ENCODE data around the gene RIPK3.

Gene RIPK3

DNA sequence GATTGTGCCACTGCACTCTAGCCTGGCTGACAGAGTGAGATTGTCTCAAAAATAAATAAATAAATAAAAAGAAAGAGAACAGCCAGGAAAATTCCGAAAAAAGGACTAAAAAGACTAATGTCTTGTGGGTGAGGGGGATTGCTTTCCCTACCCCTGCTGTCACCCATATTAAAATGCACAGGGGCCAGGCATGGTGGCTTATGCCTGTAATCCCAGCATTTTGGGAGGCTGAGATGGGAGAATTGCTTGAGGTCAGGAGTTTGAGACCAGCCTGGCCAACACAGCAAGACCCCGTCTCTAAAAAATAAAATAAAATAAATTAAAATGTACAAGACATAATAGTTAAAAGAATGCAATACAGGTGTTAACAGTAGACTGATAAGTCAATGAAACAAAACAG is 46.3 kb downstream of the RIPK3 start:
- DNase-seq (ENCODE audit: low read depth): no peak
- Histone ChIP-seq H3K9me3 (ENCODE audit: control insufficient read depth, low read length) (no peaks in the 10 kb centered on the region), H3K4me3 (ENCODE audit: low read length) (no peak overlapping the region), H3K36me3 (ENCODE audit: control insufficient read depth, insufficient read depth, low read length, severe bottlenecking) (peaks cover 57% of the 10 kb centered on the region), H3K4me1 (ENCODE audit: control insufficient read depth, insufficient read depth, low read length) (peaks cover 6% of the 10 kb centered on the region), H3K9ac (ENCODE audit: low read length) (no peak overlapping the region), H3K27me3 (replicated peaks; ENCODE audit: control insufficient read depth, insufficient read depth, low read length) (no peaks in the 10 kb centered on the region)

DNA sequence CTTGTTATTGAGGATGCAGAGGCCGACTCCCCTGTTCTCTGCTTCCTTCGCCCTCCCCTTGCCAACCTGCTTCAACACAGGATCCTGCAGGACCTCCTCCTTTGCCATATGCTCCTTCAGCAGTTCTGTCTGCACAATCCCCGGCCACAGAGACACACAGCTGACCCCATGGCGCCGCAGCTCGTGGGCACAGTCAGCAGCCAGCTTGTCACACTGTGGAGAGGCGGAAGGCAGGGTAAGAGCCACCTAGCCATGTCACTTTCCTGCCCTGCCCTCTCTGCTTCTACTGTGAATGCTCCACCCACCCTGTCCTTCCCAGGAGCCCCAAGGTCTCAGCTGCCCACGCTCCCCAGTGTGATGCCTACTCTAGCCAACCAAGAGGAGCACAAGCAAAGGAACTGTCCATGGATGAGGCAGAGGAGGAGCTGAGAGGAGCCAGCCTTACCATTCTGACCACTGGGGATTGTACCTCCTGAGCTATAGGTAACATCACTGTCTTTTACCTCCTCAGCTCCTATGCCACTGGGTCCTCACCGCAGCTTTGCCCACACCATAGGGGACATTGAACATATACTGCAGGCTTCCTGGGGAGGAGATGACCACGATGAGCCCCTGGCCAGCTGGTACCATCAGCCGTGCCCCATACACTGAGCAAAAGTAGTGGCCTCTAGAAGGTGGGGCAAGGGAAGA is 47.5 kb downstream of the RIPK3 start:
- Histone ChIP-seq H3K4me1 (ENCODE audit: control insufficient read depth, insufficient read depth, low read length) (peaks cover 6% of the 10 kb centered on the region), H3K36me3 (ENCODE audit: control insufficient read depth, insufficient read depth, low read length, severe bottlenecking) (peaks cover 57% of the 10 kb centered on the region), H3K9me3 (ENCODE audit: control insufficient read depth, low read length) (no peaks in the 10 kb centered on the region), H3K4me3 (ENCODE audit: low read length) (no peak overlapping the region), H3K9ac (ENCODE audit: low read length) (no peak overlapping the region), H3K27me3 (replicated peaks; ENCODE audit: control insufficient read depth, insufficient read depth, low read length) (no peaks in the 10 kb centered on the region)
- no peak for DNase-seq (ENCODE audit: low read depth)

DNA sequence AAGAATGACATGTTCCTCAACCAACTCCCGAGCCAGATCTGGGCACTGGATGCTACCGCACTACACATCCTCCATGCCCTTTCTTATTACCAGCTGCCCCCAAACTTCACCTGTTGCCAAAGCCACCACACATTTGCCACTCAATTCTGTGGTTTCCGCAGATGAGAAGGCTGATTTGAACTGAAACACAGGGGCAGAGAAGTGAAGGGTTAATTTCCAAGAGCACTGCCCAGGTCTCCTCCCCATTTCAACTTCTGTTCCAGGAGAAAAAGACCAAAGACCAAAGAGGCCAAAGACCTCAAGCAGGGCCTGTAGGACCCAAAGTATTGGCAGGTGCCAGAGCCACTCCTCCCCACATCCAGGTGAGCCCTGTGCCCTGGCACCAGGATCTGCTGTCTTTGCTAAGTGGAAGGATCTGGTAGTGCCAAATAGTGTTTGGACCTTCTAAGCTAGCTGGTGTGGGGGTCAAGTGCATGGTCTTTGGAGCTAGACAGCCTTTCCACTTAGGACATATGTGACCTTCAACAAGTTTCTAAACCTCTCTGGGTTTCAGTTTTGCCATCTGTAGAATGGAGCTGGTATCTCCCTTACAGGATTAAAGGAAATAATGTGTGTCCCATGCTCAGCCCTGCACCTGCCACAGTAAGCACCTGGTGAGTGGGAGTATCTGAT is 48.2 kb downstream of the RIPK3 start:
- peaks cover 57% of the 10 kb centered on the region for H3K36me3 ChIP-seq (ENCODE audit: control insufficient read depth, insufficient read depth, low read length, severe bottlenecking)
- H3K4me3 ChIP-seq (ENCODE audit: low read length): no peak overlapping the region
- peaks cover 4% of the 10 kb centered on the region for H3K4me1 ChIP-seq (ENCODE audit: control insufficient read depth, insufficient read depth, low read length)
- no peak overlapping the region for H3K9ac ChIP-seq (ENCODE audit: low read length)
- H3K27me3 ChIP-seq (replicated peaks; ENCODE audit: control insufficient read depth, insufficient read depth, low read length): no peaks in the 10 kb centered on the region
- DNase-seq (ENCODE audit: low read depth): no peak
- H3K9me3 ChIP-seq (ENCODE audit: control insufficient read depth, low read length): no peaks in the 10 kb centered on the region

DNA sequence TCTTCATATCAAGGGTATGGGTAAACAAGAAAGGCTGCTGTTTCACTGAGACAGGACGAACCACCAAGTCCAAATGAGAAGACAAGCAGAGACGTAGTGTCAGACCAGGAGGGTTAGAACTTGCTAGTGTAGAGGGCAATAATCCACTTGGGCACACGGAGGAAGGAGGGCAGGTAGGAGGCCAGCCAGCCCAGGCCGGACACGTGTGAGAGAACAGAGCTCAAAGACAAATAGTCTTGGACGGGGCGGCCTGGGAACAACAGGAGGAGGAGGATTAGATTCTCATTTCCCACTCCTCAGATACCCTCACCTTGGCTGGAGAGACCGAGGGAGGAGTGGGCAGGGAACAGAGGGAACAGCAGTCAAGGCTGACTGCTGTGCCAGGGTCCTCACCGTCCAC is 49.0 kb downstream of the RIPK3 start:
- Histone ChIP-seq H3K4me1 (ENCODE audit: control insufficient read depth, insufficient read depth, low read length) (no peaks in the 10 kb centered on the region), H3K4me3 (ENCODE audit: low read length) (no peak overlapping the region), H3K9me3 (ENCODE audit: control insufficient read depth, low read length) (no peaks in the 10 kb centered on the region), H3K27me3 (replicated peaks; ENCODE audit: control insufficient read depth, insufficient read depth, low read length) (no peaks in the 10 kb centered on the region), H3K36me3 (ENCODE audit: control insufficient read depth, insufficient read depth, low read length, severe bottlenecking) (peaks cover 50% of the 10 kb centered on the region), H3K9ac (ENCODE audit: low read length) (no peak overlapping the region)
- DNase-seq (ENCODE audit: low read depth): no peak

DNA sequence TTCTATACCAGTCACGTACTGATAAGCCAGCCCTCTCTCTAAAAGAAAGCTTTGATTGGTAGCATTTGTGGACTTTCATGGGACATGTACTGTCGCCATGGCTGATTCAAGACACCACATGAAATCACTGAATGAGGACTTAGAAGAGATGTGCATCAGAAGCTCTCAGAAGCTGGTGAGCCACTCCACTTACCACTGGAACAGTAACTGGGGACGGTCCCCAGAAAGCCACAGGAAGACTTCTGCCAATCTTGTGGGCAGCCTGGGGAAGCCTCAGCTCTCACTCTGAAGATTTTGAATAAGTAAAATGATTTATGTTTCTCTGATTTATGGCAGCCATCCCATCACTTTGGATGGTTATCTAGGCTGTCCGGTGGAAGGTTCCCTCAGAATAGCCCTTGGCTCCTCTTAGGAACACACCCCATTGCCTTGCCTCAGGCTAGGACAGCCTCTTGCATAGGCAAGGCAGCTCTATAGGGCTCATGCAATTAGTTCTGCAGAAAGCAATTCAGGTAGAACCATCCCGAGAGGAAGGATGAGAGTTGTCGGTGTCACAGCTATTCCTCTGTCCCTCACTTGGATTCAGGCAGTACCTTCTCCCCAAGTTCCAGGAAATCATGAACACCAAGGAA is 50.0 kb downstream of the RIPK3 start:
- DNase-seq (ENCODE audit: low read depth): no peak

DNA sequence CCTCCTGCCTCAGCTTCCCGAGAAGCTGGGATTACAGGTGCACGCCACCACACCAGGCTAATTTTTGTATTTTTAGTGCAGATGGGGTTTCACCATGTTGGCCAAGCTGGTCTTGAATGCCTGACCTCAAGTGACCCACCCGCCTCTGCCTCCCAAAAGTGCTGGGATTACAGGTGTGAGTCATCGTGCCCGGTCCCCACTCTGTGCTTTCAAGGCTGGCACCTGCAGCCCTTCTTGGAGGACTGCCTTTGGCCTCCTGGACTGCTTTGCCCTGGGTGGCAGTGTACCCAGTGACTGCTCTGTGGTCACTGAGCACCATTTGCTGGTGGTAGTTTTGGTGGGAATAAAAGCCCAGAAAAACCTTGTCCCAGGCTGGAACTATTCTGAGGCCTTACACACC is 52.8 kb downstream of the RIPK3 start:
- H3K36me3 ChIP-seq (ENCODE audit: control insufficient read depth, insufficient read depth, low read length, severe bottlenecking): peaks cover 27% of the 10 kb centered on the region
- H3K4me1 ChIP-seq (ENCODE audit: control insufficient read depth, insufficient read depth, low read length): no peaks in the 10 kb centered on the region
- no peaks in the 10 kb centered on the region for H3K9me3 ChIP-seq (ENCODE audit: control insufficient read depth, low read length)
- no peak overlapping the region for H3K9ac ChIP-seq (ENCODE audit: low read length)
- no peak for DNase-seq (ENCODE audit: low read depth)
- H3K4me3 ChIP-seq (ENCODE audit: low read length): no peak overlapping the region
- no peaks in the 10 kb centered on the region for H3K27me3 ChIP-seq (replicated peaks; ENCODE audit: control insufficient read depth, insufficient read depth, low read length)

More for the DNA sequence above, 50.0 kb downstream of the RIPK3 start:
- no peak overlapping the region for H3K4me3 ChIP-seq (ENCODE audit: low read length)
- H3K36me3 ChIP-seq (ENCODE audit: control insufficient read depth, insufficient read depth, low read length, severe bottlenecking): peaks cover 41% of the 10 kb centered on the region
- no peaks in the 10 kb centered on the region for H3K27me3 ChIP-seq (replicated peaks; ENCODE audit: control insufficient read depth, insufficient read depth, low read length)
- no peaks in the 10 kb centered on the region for H3K9me3 ChIP-seq (ENCODE audit: control insufficient read depth, low read length)
- no peaks in the 10 kb centered on the region for H3K4me1 ChIP-seq (ENCODE audit: control insufficient read depth, insufficient read depth, low read length)
- H3K9ac ChIP-seq (ENCODE audit: low read length): no peak overlapping the region

All from adipocyte (in vitro differentiated cells).